Keratinocyte (primary cell): ENCODE data around the gene RAB13. TPM values are rescaled to one million over a fixed set of nuclear protein-coding genes. Genes with fewer than 3 reads are reported as not detected.

Experiments used
- DNase-seq: peaks from one replicate; pipeline ENCODE4 v3.0.0-alpha.2; 2011; ENCODE audit warnings: low read depth, missing footprints, low spot score
- FAIRE-seq: peaks from 2 replicates; lab custom pipeline; 2011; peaks lifted over from hg19 to GRCh38; lab: Jason Lieb, UNC
- H2AFZ ChIP-seq: 2 replicates; pipeline ENCODE4 v1.6.0; 2012; ENCODE audit warnings: low read length, control low read depth, inconsistent platforms; ENCODE audit not compliant: control insufficient read depth
- H3K27ac ChIP-seq: 2 replicates; pipeline ENCODE4 v1.5.1; 2011; ENCODE audit warnings: low read length; ENCODE audit not compliant: control insufficient read depth, insufficient read depth
- H3K27me3 ChIP-seq: 3 replicates; pipeline ENCODE4 v1.6.0; 2011; ENCODE audit warnings: low read length; ENCODE audit not compliant: control insufficient read depth, insufficient read depth; ENCODE audit errors: extremely low read depth
- H3K36me3 ChIP-seq, 2 experiments: 2 replicates in 1 of 2; 3 replicates in 1 of 2; pipeline ENCODE4 v1.5.1; 2011; ENCODE audit warnings: low read length in 2 of 2, mild to moderate bottlenecking in 1 of 2; ENCODE audit not compliant: control insufficient read depth in 2 of 2, insufficient read depth in 2 of 2; ENCODE audit errors: extremely low read depth in 1 of 2
- H3K4me1 ChIP-seq: 3 replicates; pipeline ENCODE4 v1.5.1; 2011; ENCODE audit warnings: low read length; ENCODE audit not compliant: control insufficient read depth, insufficient read depth; ENCODE audit errors: extremely low read depth
- H3K4me2 ChIP-seq: 3 replicates; pipeline ENCODE4 v1.6.0; 2011; ENCODE audit warnings: low read depth, low read length; ENCODE audit not compliant: control insufficient read depth, insufficient read depth; ENCODE audit errors: extremely low read depth
- H3K4me3 ChIP-seq, 3 experiments: fragments of 200-600 bp in 1 of 3; sonication (generic) in 1 of 3; 2 replicates in 2 of 3; 3 replicates in 1 of 3; pipeline ENCODE4 v1.5.1; 2011 to 2016; ENCODE audit warnings: low read length in 3 of 3, mild to moderate bottlenecking in 3 of 3, control low read depth in 2 of 3, inconsistent platforms in 1 of 3, low read depth in 1 of 3, mixed read lengths in 1 of 3, mixed run types in 1 of 3, moderate library complexity in 1 of 3; ENCODE audit not compliant: control insufficient read depth in 2 of 3, insufficient read depth in 2 of 3; ENCODE audit errors: extremely low read depth in 1 of 3
- H3K79me2 ChIP-seq: 2 replicates; pipeline ENCODE4 v1.6.0; 2012; ENCODE audit warnings: low read length; ENCODE audit not compliant: control insufficient read depth, insufficient read depth
- H3K9ac ChIP-seq: 3 replicates; pipeline ENCODE4 v1.6.0; 2011; ENCODE audit warnings: low read length; ENCODE audit not compliant: control insufficient read depth, insufficient read depth; ENCODE audit errors: extremely low read depth
- H3K9me1 ChIP-seq: 3 replicates; pipeline ENCODE4 v1.6.0; 2011; ENCODE audit warnings: low read length; ENCODE audit not compliant: control insufficient read depth, insufficient read depth; ENCODE audit errors: extremely low read depth
- H3K9me3 ChIP-seq: 2 replicates; pipeline ENCODE4 v1.5.1; 2012; ENCODE audit warnings: low read depth, low read length; ENCODE audit not compliant: control insufficient read depth
- H4K20me1 ChIP-seq: 3 replicates; pipeline ENCODE4 v1.6.0; 2011; ENCODE audit warnings: low read length; ENCODE audit not compliant: control insufficient read depth, insufficient read depth; ENCODE audit errors: extremely low read depth
- EZH2 ChIP-seq: IDR thresholded peaks from one replicate; pipeline ENCODE4 v1.6.1; 2012; ENCODE audit warnings: inconsistent platforms, mild to moderate bottlenecking, low read length, moderate library complexity
- dilution Hi-C: fragments of 300-500 bp; cut with MboI; formaldehyde crosslinking; loops from one replicate; pipeline ENCODE4 v1.7.0; 2020; ENCODE audit warnings: low sequenced_read_pairs; ENCODE audit not compliant: extremely low pct_ligation_motif_present
- polyA plus RNA-seq, 5 experiments: library from polyadenylated mRNA; depleted of rRNA in 3 of 5; stranded (reverse) in 3 of 5; stranded (forward) in 1 of 5; unstranded in 1 of 5; fragments of >200 nt; gene quantifications; 1 replicate in 1 of 5; 2 replicates in 3 of 5; 3 replicates in 1 of 5; pipeline versions ENCODE4 v1.2.1 to v1.2.3, GENCODE V29; 2011 to 2012; ENCODE audit warnings: missing spikeins in 2 of 5, low read depth in 1 of 5, low replicate concordance in 1 of 5
- TF ChIP-seq, protein P1 (sequence below), 3 experiments: IDR thresholded peaks in 1 of 3; conservative IDR thresholded peaks in 1 of 3; optimal IDR thresholded peaks in 1 of 3; 2 replicates in 2 of 3; 3 replicates in 1 of 3; pipeline versions ENCODE3 to v1.5.1; 2011; ENCODE audit warnings: low read length in 3 of 3, mild to moderate bottlenecking in 3 of 3, moderate library complexity in 2 of 3, control low read depth in 1 of 3, inconsistent platforms in 1 of 3; ENCODE audit not compliant: insufficient read depth in 2 of 3; ENCODE audit errors: extremely low read depth in 1 of 3

The RAB13 gene
- polyA plus RNA-seq, 1 donor (not counting 4 experiments of a cell fraction or from before 2014, with no cell fraction given) = 87.1 TPM

DNA sequence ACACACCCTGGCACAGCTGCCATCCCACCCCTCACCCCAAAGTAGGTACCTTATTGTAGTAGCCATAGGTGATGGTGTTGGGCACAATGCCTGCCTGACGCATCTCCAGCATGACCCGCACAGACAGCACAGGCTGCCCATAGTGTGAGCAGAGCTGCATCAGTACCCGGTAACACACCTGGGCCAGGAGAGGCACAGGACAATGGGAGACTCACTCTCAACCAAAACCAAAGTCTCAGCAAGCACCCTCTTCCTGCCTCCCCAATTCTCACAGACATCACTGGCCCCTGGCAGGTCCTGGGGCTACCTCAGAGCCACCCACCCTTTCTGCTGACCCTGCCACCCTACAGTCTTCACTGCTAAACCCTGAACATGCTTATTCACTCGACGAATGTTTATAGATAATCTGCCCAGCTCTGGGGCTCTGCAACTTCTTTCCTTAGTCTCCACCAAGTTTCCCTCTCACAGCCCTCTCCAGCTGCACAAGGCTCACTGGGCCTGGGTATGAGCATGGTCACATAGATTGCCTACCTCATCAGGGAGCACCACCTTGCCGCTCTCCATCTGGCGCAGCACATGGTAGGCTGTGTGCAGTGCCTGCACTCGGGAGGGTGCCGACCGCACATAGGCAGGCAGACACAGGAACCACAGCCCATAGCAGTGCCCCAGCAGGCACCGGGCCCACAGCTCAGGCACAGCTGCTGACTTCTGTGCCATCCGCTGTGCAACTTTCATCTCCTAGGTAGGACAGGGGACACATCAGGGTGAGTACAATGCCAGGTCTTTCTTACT lies 49.9 kb downstream of the RAB13 start:
- Histone ChIP-seq H3K4me2 (no peak overlapping the region), H3K9me1 (no peaks in the 10 kb centered on the region), H3K27ac (no peak overlapping the region), H3K9me3 (no peaks in the 10 kb centered on the region), H3K9ac (no peak overlapping the region), H3K79me2 (no peaks in the 10 kb centered on the region), H3K36me3 (peaks cover 42% of the 10 kb centered on the region in 2 experiments), H3K4me3 (no peak overlapping the region), H3K4me1 (no peaks in the 10 kb centered on the region), H2AFZ (no peak overlapping the region), H3K27me3 (no peaks in the 10 kb centered on the region), H4K20me1 (no peaks in the 10 kb centered on the region)
- FAIRE-seq (no peak), DNase-seq (no peak)
- TF ChIP-seq, protein P1, sequence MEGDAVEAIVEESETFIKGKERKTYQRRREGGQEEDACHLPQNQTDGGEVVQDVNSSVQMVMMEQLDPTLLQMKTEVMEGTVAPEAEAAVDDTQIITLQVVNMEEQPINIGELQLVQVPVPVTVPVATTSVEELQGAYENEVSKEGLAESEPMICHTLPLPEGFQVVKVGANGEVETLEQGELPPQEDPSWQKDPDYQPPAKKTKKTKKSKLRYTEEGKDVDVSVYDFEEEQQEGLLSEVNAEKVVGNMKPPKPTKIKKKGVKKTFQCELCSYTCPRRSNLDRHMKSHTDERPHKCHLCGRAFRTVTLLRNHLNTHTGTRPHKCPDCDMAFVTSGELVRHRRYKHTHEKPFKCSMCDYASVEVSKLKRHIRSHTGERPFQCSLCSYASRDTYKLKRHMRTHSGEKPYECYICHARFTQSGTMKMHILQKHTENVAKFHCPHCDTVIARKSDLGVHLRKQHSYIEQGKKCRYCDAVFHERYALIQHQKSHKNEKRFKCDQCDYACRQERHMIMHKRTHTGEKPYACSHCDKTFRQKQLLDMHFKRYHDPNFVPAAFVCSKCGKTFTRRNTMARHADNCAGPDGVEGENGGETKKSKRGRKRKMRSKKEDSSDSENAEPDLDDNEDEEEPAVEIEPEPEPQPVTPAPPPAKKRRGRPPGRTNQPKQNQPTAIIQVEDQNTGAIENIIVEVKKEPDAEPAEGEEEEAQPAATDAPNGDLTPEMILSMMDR (optimal IDR thresholded peaks at IDR 0.05 in 1 of 3, IDR thresholded peaks at IDR 0.05 in 1 of 3, conservative IDR thresholded peaks at IDR 0.05 in 1 of 3; ENCODE audit: extremely low read depth in 1 of 3, insufficient read depth in 2 of 3, low read length in 3 of 3) = no peak
- TF ChIP-seq EZH2 = no peak
- dilution Hi-C loops = no loop called here

DNA sequence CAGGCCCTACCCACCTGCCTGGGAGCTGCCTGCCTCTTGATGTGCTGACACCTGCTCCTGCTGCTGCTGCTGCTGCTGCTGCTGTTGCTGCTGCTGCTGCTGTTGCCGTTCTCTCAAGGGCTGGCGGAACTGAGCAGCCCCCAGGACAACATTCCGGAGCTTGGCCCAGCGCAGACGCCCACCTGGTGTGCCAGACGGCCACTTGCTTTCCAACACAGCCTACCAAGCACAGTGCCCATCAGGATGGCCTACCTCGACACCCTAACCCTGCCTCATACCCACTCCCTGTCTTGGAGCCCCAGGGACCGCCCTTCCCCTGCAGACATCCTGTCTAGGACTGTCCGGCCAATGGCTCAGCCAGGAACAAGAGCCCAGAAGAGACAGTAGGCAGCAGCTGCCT lies 51.4 kb downstream of the RAB13 start:
- TF ChIP-seq, protein P1 (optimal IDR thresholded peaks at IDR 0.05 in 1 of 3, IDR thresholded peaks at IDR 0.05 in 1 of 3, conservative IDR thresholded peaks at IDR 0.05 in 1 of 3; ENCODE audit: extremely low read depth in 1 of 3, insufficient read depth in 2 of 3, low read length in 3 of 3) = no peak
- TF ChIP-seq EZH2 = no peak
- H3K4me3 ChIP-seq = no peak overlapping the region
- H3K36me3 ChIP-seq = peaks cover 37 to 41% of the 10 kb centered on the region in 2 experiments
- H3K79me2 ChIP-seq = no peaks in the 10 kb centered on the region
- H3K27ac ChIP-seq = no peak overlapping the region
- DNase-seq = no peak
- no peak overlapping the region for H3K4me2 ChIP-seq
- H3K9ac ChIP-seq = no peak overlapping the region
- dilution Hi-C loops = no loop called here
- no peaks in the 10 kb centered on the region for H3K27me3 ChIP-seq
- no peaks in the 10 kb centered on the region for H4K20me1 ChIP-seq
- FAIRE-seq = no peak
- H3K4me1 ChIP-seq = no peaks in the 10 kb centered on the region
- H3K9me3 ChIP-seq = no peaks in the 10 kb centered on the region
- no peak overlapping the region for H2AFZ ChIP-seq
- H3K9me1 ChIP-seq = no peaks in the 10 kb centered on the region
